GM12892 (cell line): ENCODE measurements around the gene LGR6.
A peak's percentile ranks its signal among the peaks of the same experiment; 100 is the strongest.
"Not testable (repeated sequence)": the region's sequence is repeated elsewhere in the genome, so short reads cannot be mapped to it uniquely, and the experiment has no call there.

Experiments
- DNase-seq: peaks from one replicate; pipeline ENCODE4 v3.0.0; 2011; ENCODE audit not compliant: insufficient read length
- FAIRE-seq: peaks from 2 replicates; lab custom pipeline; 2011; peaks lifted over from hg19 to GRCh38; lab: Jason Lieb, UNC
- POLR2A ChIP-seq: IDR thresholded peaks from 2 replicates; pipeline ENCODE4 v1.6.1; 2011; ENCODE audit warnings: low read depth, low read length, control low read depth
- POLR2AphosphoS5 ChIP-seq: IDR thresholded peaks from 2 replicates; pipeline ENCODE4 v1.6.1; 2011; ENCODE audit warnings: low read depth, low read length, control low read depth
- TAF1 ChIP-seq: IDR thresholded peaks from 2 replicates; pipeline ENCODE4 v1.6.1; 2011; ENCODE audit warnings: low read depth, mild to moderate bottlenecking, control low read depth, low read length, borderline replicate concordance

LGR6 gene

GRCh38 chr1:202234331-202235002 is 40.9 kb downstream of the LGR6 start:
- FAIRE-seq, result no peak
- TF ChIP-seq TAF1 (no peak), POLR2AphosphoS5 (no peak), POLR2A (no peak)
- no peak for DNase-seq

DNA sequence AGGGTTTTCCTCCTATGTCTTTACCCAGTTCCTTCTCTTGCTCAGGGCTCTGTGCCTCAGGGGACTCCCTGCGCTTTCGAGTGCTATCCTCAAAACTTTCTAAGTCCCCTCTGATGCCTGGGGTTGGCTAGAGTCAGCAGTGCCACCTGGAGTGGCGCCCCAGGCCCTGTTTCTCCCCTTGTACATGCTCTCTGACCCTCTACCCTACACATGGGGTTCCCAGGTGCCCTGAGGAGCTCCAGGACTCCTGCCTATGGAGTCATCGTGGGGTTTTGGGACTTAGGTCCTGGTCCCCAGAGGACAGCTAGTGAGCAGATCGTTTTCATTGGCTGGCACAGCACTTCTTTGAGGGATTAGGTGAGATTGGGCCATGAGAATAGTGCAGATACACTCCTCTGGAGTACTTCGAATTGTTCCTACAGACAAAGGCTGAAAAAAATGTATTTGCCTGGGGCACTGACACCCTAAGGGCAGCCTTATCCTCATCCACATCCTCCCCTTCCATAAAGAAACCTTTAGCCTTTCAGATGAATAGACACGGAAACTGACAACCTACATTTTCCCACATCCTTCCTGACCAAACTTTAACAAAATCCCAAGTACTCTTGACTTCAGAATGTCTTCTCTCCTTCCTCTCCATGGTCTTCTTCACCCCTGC is 41.5 kb downstream of the LGR6 start:
- TF ChIP-seq POLR2A (no peak), POLR2AphosphoS5 (no peak), TAF1 (no peak)
- FAIRE-seq (no peak), DNase-seq (no peak)

DNA sequence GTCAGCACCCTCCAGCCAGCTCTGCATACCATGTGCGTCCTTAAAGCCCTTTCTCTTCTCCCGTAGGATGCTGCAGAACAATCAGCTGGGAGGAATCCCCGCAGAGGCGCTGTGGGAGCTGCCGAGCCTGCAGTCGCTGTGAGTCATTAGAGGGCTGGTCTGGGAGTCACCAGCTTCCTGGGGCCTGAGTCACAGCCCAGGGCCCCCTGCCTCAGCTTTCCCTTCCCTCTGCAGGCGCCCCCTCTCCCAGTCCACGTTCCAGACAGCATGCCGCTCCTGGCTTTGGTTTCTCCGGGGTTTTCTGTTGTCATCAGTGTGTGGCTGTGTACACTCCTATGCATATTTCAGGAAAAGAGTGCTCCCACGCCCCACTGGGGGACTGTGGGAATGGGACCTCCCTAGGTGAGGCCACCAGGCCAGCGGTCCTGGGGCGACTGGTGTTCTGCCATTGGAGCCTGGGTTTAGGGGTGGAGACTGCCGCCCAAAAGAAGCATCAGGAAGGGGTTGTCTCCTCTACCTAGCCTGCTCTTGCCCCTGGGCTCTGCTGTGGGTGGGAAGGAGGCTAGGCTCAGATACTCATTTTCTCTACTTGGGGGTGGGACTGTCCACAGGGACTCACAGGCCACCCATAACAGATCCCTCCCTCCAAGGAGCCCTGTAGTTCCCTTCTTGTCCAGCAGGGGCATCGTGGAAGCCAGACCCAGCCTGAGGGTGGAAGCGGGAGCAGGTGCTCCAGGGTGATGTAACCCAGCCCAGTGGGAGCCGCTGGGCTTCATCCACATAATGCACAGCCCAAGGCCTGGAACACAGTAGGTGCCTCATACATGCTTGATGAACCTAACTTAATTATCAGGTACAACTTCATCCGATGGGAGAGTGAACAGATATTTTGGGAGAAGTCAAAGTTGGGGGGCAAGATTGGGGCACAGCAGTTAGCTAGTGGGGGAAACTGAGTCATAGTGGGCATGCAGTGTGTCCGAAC is 42.5 kb downstream of the LGR6 start:
- DNase-seq (peak; percentile 79), FAIRE-seq (peak; percentile 51)
- no peak for TF ChIP-seq POLR2A
- no peak for TF ChIP-seq POLR2AphosphoS5
- TF ChIP-seq TAF1, result no peak

- DNase-seq (peak; percentile 48), FAIRE-seq (peak; percentile 33)
- TF ChIP-seq POLR2AphosphoS5 (no peak), TAF1 (no peak), POLR2A (no peak)
These were observed 43.5 kb downstream of the LGR6 start for GRCh38 chr1:202237052-202237451.

DNA sequence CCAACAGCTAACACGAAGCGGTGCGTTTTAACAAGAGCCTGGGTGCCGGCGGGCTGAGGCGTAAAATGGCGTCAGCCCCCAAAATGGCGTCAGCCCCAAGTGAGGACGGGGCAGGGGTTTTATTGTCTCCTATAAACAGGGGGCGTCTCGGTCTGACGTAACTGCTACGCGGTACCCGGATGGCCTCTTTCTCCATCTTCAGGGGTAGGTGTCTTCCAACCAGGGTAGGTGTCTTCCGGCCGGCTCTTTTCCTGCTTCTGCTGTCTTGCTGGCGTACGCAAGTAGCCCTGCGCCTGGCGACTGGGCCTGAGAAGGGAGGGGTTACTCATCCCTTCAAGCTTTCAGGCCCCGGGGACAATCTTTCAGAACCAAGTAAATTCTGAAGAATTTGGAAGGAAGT is 45.3 kb downstream of the LGR6 start:
- no peak for DNase-seq
- FAIRE-seq, result no peak
- TF ChIP-seq TAF1 (no peak), POLR2A (no peak), POLR2AphosphoS5 (no peak)

- not testable (repeated sequence) for DNase-seq, FAIRE-seq
These were observed 46.6 kb downstream of the LGR6 start for GRCh38 chr1:202240226-202240625.

DNA sequence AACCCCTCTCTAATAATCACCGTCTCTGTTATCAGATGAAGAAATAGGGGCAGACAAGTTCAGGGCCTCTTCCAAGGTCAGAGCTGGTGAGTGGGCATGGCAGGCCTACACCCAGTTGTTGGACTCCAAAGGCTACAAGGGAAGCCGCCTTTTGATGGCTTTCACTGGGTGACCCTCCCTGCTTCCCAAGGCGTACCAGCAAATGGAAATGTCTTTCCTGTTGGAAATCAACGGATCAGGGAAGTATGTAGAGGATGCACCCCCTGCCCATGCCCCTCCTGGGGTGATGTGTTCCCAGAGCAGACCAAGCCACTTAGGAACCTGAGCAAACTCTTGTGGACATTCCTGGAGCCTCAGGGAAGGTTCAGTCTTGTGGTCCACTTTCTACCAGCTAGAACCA is 47.4 kb downstream of the LGR6 start:
- no peak for TF ChIP-seq POLR2AphosphoS5
- TF ChIP-seq POLR2A, result no peak
- TF ChIP-seq TAF1, result no peak
- DNase-seq (no peak), FAIRE-seq (no peak)

GRCh38 chr1:202241376-202242079 is 47.9 kb downstream of the LGR6 start:
- no peak for TF ChIP-seq TAF1
- TF ChIP-seq POLR2AphosphoS5, result no peak
- no peak for TF ChIP-seq POLR2A
- no peak for FAIRE-seq

GRCh38 chr1:202242080-202242419 is 48.5 kb downstream of the LGR6 start:
- FAIRE-seq (no peak), DNase-seq (no peak)
- no peak for TF ChIP-seq POLR2AphosphoS5
- no peak for TF ChIP-seq TAF1
- TF ChIP-seq POLR2A, result no peak

More at GRCh38 chr1:202241376-202242079, 47.9 kb downstream of the LGR6 start:
- DNase-seq, result no peak

DNA sequence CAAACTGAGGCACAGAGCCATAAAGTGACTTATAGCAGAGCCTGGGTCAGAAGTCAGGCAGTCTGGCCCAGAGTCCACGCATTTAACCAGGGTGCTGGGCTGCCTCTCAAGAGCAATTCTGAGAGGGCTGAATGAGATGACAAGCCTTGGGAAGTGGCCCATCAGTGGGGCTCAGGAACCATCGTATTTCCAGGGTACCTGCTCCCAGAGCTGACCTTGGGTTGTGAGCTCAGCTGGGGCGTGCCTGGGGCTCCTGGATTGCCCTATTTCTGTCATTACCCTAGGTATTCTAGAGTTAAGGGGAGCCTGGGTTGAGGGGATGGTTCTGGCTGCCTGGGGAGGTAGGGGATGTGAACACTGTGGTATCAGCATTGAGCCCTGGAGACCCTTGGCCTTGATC is 49.4 kb downstream of the LGR6 start:
- DNase-seq (no peak), FAIRE-seq (no peak)
- TF ChIP-seq POLR2AphosphoS5, result no peak

DNA sequence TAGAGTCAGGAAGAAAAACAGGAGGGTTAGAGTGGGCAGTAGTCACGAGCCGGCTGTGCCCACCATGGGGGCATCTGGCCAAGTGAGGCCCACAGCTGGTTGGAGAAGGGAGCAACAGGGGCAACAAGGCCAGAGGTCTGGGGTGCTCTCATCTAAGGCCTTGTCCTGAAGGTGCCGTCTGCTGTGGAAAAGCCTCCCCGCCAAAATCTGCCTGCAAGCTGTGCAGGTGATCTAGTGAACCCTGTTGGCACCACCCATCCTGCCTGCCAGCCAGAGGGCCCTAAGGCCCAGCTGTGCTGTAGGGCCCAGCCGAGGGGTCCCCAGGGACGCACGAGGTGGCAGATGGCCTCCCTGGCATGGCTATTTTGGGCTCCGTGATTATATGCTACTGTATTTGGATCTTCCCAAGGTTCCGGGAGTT is 51.3 kb downstream of the LGR6 start:
- DNase-seq (no peak), FAIRE-seq (no peak)
- TF ChIP-seq POLR2A, result no peak
- TF ChIP-seq TAF1, result no peak
- no peak for TF ChIP-seq POLR2AphosphoS5
